Stomach (tissue), 4 donors: ENCODE data around the gene ANP32B.

ENCODE experiments used
- CTCF ChIP-seq, 7 experiments: fragments of 450-650 bp in 4 of 7; fragments of 200-600 bp in 3 of 7; sonication (generic) in 3 of 7; IDR thresholded peaks; one replicate each; pipeline ENCODE4 v1.5.1; 2016 to 2019; ENCODE audit warnings: antibody characterized with exemption in 7 of 7, control low read depth in 2 of 7, mild to moderate bottlenecking in 1 of 7
- POLR2A ChIP-seq, 4 donors: fragments of 450-650 bp; IDR thresholded peaks; one replicate each; pipeline ENCODE4 v1.6.1; 2016; ENCODE audit warnings: antibody characterized with exemption in 4 of 4, control low read depth in 2 of 4, mild to moderate bottlenecking in 1 of 4, moderate library complexity in 1 of 4
- POLR2AphosphoS5 ChIP-seq, 3 donors: sonication (generic); formaldehyde crosslinking; IDR thresholded peaks; one replicate each; pipeline ENCODE4 v1.6.1; 2016; ENCODE audit warnings: antibody characterized with exemption in 3 of 3

- TF ChIP-seq CTCF (IDR thresholded peaks at IDR 0.05) (no peak), POLR2AphosphoS5 (IDR thresholded peaks at IDR 0.05) (no peak), POLR2A (IDR thresholded peaks at IDR 0.05) (no peak)
These were observed 13.0 kb upstream of the ANP32B start for GRCh38 chr9:97970165-97970564.
